H1 (cell line): Measurements from ENCODE around the gene PRICKLE1. TPM values are rescaled to one million over a fixed set of nuclear protein-coding genes. Genes with fewer than 3 reads are reported as not detected.

Source experiments
- CTCF ChIA-PET: fragments of 300-600 bp; sonication (Branson Sonifier 250); formaldehyde crosslinking; loops from one replicate; lab custom pipeline; 2021; ENCODE audit not compliant: partially characterized antibody; lab: Charles Lee
- POLR2A ChIA-PET: fragments of 300-600 bp; sonication (Branson Sonifier 250); formaldehyde crosslinking; loops from one replicate; lab custom pipeline; 2021; ENCODE audit warnings: inconsistent platforms; ENCODE audit not compliant: partially characterized antibody; lab: Charles Lee
- DNase-seq, 2 experiments: peaks; one replicate each; pipeline versions ENCODE4 v3.0.0 to v3.0.0-alpha.2; 2010 to 2022; ENCODE audit warnings: low spot score in 2 of 2, low read depth in 1 of 2, mixed read lengths in 1 of 2
- FAIRE-seq: peaks from 2 replicates; lab custom pipeline; 2011; peaks lifted over from hg19 to GRCh38; lab: Jason Lieb, UNC
- H2AFZ ChIP-seq: 2 replicates; pipeline ENCODE4 v1.8.1; 2012; ENCODE audit warnings: low read length, inconsistent platforms
- H2AK5ac ChIP-seq: 2 replicates; pipeline ENCODE4 v1.6.1; 2013; ENCODE audit warnings: low read depth, low read length
- H2BK120ac ChIP-seq: replicated peaks from 2 replicates; pipeline ENCODE3; 2013; ENCODE audit warnings: low read depth, low read length, inconsistent platforms
- H2BK12ac ChIP-seq: 2 replicates; pipeline ENCODE4 v1.6.1; 2013; ENCODE audit warnings: low read depth, low read length
- H2BK15ac ChIP-seq: 2 replicates; pipeline ENCODE4 v1.6.1; 2013; ENCODE audit warnings: low read length
- H2BK20ac ChIP-seq: 2 replicates; pipeline ENCODE4 v1.6.1; 2013; ENCODE audit warnings: low read length
- H2BK5ac ChIP-seq: 2 replicates; pipeline ENCODE4 v1.6.1; 2013; ENCODE audit warnings: low read depth, low read length
- H3K14ac ChIP-seq: 2 replicates; pipeline ENCODE4 v1.6.1; 2013; ENCODE audit warnings: inconsistent platforms; ENCODE audit not compliant: insufficient read length
- H3K18ac ChIP-seq: 2 replicates; pipeline ENCODE4 v1.6.1; 2013; ENCODE audit warnings: low read length; ENCODE audit errors: extremely low read depth
- H3K23ac ChIP-seq: 2 replicates; pipeline ENCODE4 v1.6.1; 2013; ENCODE audit warnings: inconsistent platforms; ENCODE audit not compliant: insufficient read length
- H3K23me2 ChIP-seq: 2 replicates; pipeline ENCODE4 v1.6.1; 2013; ENCODE audit warnings: low read depth, low read length
- H3K27ac ChIP-seq: 2 replicates; pipeline ENCODE4 v1.6.1; 2011; ENCODE audit warnings: low read depth, low read length, inconsistent platforms
- H3K27me3 ChIP-seq, 4 experiments: replicated peaks in 1 of 4; 1 replicate in 1 of 4; 2 replicates in 3 of 4; pipeline versions ENCODE4 v1.6.1 to v1.8.1; 2011 to 2013; ENCODE audit warnings: low read length in 3 of 4, mild to moderate bottlenecking in 3 of 4, inconsistent platforms in 2 of 4, mixed read lengths in 2 of 4, moderate library complexity in 1 of 4; ENCODE audit not compliant: control insufficient read depth in 3 of 4, insufficient read depth in 3 of 4; ENCODE audit errors: extremely low read depth in 1 of 4
- H3K36me3 ChIP-seq, 4 experiments: 2 replicates each; pipeline versions ENCODE4 v1.6.1 to v1.8.1; 2011 to 2013; ENCODE audit warnings: mild to moderate bottlenecking in 4 of 4, low read length in 3 of 4, moderate library complexity in 2 of 4, control low read depth in 1 of 4, inconsistent platforms in 1 of 4; ENCODE audit not compliant: insufficient read depth in 4 of 4, control insufficient read depth in 2 of 4
- H3K4ac ChIP-seq: replicated peaks from 2 replicates; pipeline ENCODE3; 2013; ENCODE audit warnings: low read length, low read depth, mixed read lengths, inconsistent platforms; ENCODE audit not compliant: insufficient read length
- H3K4me1 ChIP-seq, 4 experiments: replicated peaks in 1 of 4; 1 replicate in 1 of 4; 2 replicates in 3 of 4; pipeline versions ENCODE4 v1.6.1 to v1.8.1; 2011 to 2013; ENCODE audit warnings: low read length in 3 of 4, inconsistent platforms in 2 of 4, mixed read lengths in 1 of 4; ENCODE audit not compliant: insufficient read depth in 4 of 4, control insufficient read depth in 3 of 4
- H3K4me2 ChIP-seq, 2 experiments: 2 replicates each; pipeline versions ENCODE4 v1.6.1 to v1.8.1; 2011 to 2013; ENCODE audit warnings: low read depth in 2 of 2, low read length in 2 of 2, control low read depth in 1 of 2, inconsistent platforms in 1 of 2, mild to moderate bottlenecking in 1 of 2; ENCODE audit not compliant: insufficient read depth in 1 of 2
- H3K4me3 ChIP-seq, 4 experiments: fragments of 200-600, 300-600 bp in 1 of 4; sonication (generic), shearing (Covaris generic), sonication (Bioruptor Twin) in 1 of 4; 2 replicates each; pipeline versions ENCODE4 v1.5.1 to v1.8.1; 2011 to 2016; ENCODE audit warnings: low read length in 4 of 4, low read depth in 3 of 4, control low read depth in 2 of 4, inconsistent platforms in 2 of 4, mild to moderate bottlenecking in 2 of 4, mixed read lengths in 1 of 4, moderate library complexity in 1 of 4; ENCODE audit not compliant: insufficient read depth in 2 of 4; ENCODE audit errors: extremely low read depth in 1 of 4
- H3K56ac ChIP-seq: replicated peaks from 2 replicates; pipeline ENCODE3; 2013; ENCODE audit warnings: low read depth, mild to moderate bottlenecking, mixed read lengths, low read length, inconsistent platforms; ENCODE audit not compliant: insufficient read length
- H3K79me1 ChIP-seq: 2 replicates; pipeline ENCODE4 v1.6.1; 2013; ENCODE audit warnings: low read depth, low read length, control low read depth
- H3K79me2 ChIP-seq, 2 experiments: 2 replicates each; pipeline versions ENCODE4 v1.6.1 to v1.8.1; 2012 to 2013; ENCODE audit warnings: low read length in 2 of 2, mild to moderate bottlenecking in 2 of 2, inconsistent platforms in 1 of 2; ENCODE audit not compliant: insufficient read depth in 2 of 2, control insufficient read depth in 1 of 2
- H3K9ac ChIP-seq, 4 experiments: replicated peaks in 1 of 4; 1 replicate in 1 of 4; 2 replicates in 3 of 4; pipeline versions ENCODE4 v1.6.1 to v1.8.1; 2011 to 2013; ENCODE audit warnings: low read depth in 3 of 4, low read length in 3 of 4, control low read depth in 2 of 4, mild to moderate bottlenecking in 2 of 4, moderate library complexity in 2 of 4, inconsistent platforms in 1 of 4; ENCODE audit errors: extremely low read depth in 1 of 4
- H3K9me3 ChIP-seq, 2 experiments: 2 replicates each; pipeline versions ENCODE4 v1.6.1 to v1.8.1; 2012 to 2013; ENCODE audit warnings: mild to moderate bottlenecking in 2 of 2, moderate library complexity in 2 of 2, control low read depth in 1 of 2, inconsistent platforms in 1 of 2, low read depth in 1 of 2, low read length in 1 of 2, mixed read lengths in 1 of 2; ENCODE audit not compliant: insufficient read depth in 2 of 2
- H4K20me1 ChIP-seq, 2 experiments: replicated peaks in 1 of 2; 2 replicates each; pipeline versions ENCODE3 to v1.8.1; 2011 to 2013; ENCODE audit warnings: inconsistent platforms in 2 of 2, low read length in 2 of 2, mild to moderate bottlenecking in 1 of 2; ENCODE audit not compliant: insufficient read depth in 2 of 2, control insufficient read depth in 1 of 2
- H4K5ac ChIP-seq: 2 replicates; pipeline ENCODE4 v1.6.1; 2013; ENCODE audit warnings: low read length, low read depth, mixed read lengths, inconsistent platforms; ENCODE audit not compliant: insufficient read length
- H4K8ac ChIP-seq: 2 replicates; pipeline ENCODE4 v1.8.0; 2013; ENCODE audit warnings: mild to moderate bottlenecking, moderate library complexity, low read length, inconsistent platforms; ENCODE audit not compliant: insufficient read depth; ENCODE audit errors: extremely low read depth
- H4K91ac ChIP-seq: replicated peaks from 2 replicates; pipeline ENCODE3; 2013; ENCODE audit warnings: low read length, mixed read lengths, inconsistent platforms; ENCODE audit not compliant: insufficient read length
- BACH1 ChIP-seq: IDR thresholded peaks from 2 replicates; pipeline ENCODE4 v1.6.1; 2012; ENCODE audit warnings: low read length, improper control_type of control experiment
- BCL11A ChIP-seq, 2 experiments: IDR thresholded peaks; one replicate each; pipeline ENCODE4 v1.6.1; 2011; ENCODE audit warnings: low read depth in 2 of 2, low read length in 2 of 2, mild to moderate bottlenecking in 2 of 2
- CBX5 ChIP-seq: fragments of 300-800, 300-1000 bp; sonication (generic); IDR thresholded peaks from 2 replicates; pipeline ENCODE4 v1.7.1; 2016; ENCODE audit warnings: antibody characterized with exemption, low read length, low read depth
- CHD1 ChIP-seq: IDR thresholded peaks from 2 replicates; pipeline ENCODE4 v1.6.1; 2012; ENCODE audit warnings: low read depth, low read length, improper control_type of control experiment
- FOSL1 ChIP-seq: IDR thresholded peaks from 2 replicates; pipeline ENCODE4 v1.6.1; 2011; ENCODE audit warnings: mild to moderate bottlenecking, low read depth, low read length, moderate library complexity; ENCODE audit not compliant: insufficient read depth
- GTF2F1 ChIP-seq: IDR thresholded peaks from 2 replicates; pipeline ENCODE4 v1.6.1; 2012; ENCODE audit warnings: low read depth, low read length, improper control_type of control experiment, borderline replicate concordance
- HDAC6 ChIP-seq: IDR thresholded peaks from one replicate; pipeline ENCODE4 v1.7.1; 2012; ENCODE audit warnings: low read depth, mild to moderate bottlenecking, inconsistent platforms, low read length, moderate library complexity
- RBBP5 ChIP-seq: IDR thresholded peaks from 2 replicates; pipeline ENCODE4 v1.7.1; 2012; ENCODE audit warnings: low read depth, mild to moderate bottlenecking, inconsistent platforms, low read length, moderate library complexity, borderline replicate concordance
- RNF2 ChIP-seq: fragments of 200-900, 300-1000 bp; sonication (generic); IDR thresholded peaks from 2 replicates; pipeline ENCODE4 v1.7.1; 2016; ENCODE audit warnings: borderline replicate concordance, low read depth, mild to moderate bottlenecking, antibody characterized with exemption, low read length; ENCODE audit not compliant: poor library complexity, severe bottlenecking; ENCODE audit errors: missing control alignments
- SIN3A ChIP-seq, 2 experiments: IDR thresholded peaks in 1 of 2; conservative IDR thresholded peaks in 1 of 2; 2 replicates each; pipeline ENCODE4 v1.6.1; 2011 to 2012; ENCODE audit warnings: low read length in 2 of 2, improper control_type of control experiment in 1 of 2, low read depth in 1 of 2, mild to moderate bottlenecking in 1 of 2
- SP1 ChIP-seq: IDR thresholded peaks from 2 replicates; pipeline ENCODE4 v1.6.1; 2011; ENCODE audit warnings: low read depth, low read length
- ZNF274 ChIP-seq: IDR thresholded peaks from 2 replicates; pipeline ENCODE4 v1.7.0; 2012; ENCODE audit warnings: low read length, borderline replicate concordance; ENCODE audit errors: extremely low read depth
- polyA plus RNA-seq, 7 experiments: library from polyadenylated mRNA; depleted of rRNA in 3 of 7; stranded (reverse) in 5 of 7; unstranded in 2 of 7; fragments of >200 nt in 5 of 7; fragments of 200-250 nt in 2 of 7; gene quantifications; 1 replicate in 5 of 7; 2 replicates in 1 of 7; 4 replicates in 1 of 7; pipeline versions ENCODE4 v1.2.1 to v1.2.3, GENCODE V29; 2011 to 2013; ENCODE audit warnings: missing spikeins in 2 of 7, mixed read lengths in 2 of 7
- total RNA-seq: library from RNA; stranded (reverse); fragmentation: NEBNext Ultra II Directional; extraction: Animal tissue kit (Norgen Biotek cat#: 25700); gene quantifications from 2 replicates; pipeline ENCODE4 v1.2.1, GENCODE V29; 2021
- TF ChIP-seq, protein P1 (sequence below): IDR thresholded peaks from 2 replicates; pipeline ENCODE4 v1.6.1; 2012; ENCODE audit warnings: low read length, inconsistent platforms

The PRICKLE1 gene
- total and polyA plus RNA-seq, 2 of the 8 experiments (the other 6 are each of a cell fraction or from before 2014, with no cell fraction given): 14.0 to 22.4 TPM

DNA sequence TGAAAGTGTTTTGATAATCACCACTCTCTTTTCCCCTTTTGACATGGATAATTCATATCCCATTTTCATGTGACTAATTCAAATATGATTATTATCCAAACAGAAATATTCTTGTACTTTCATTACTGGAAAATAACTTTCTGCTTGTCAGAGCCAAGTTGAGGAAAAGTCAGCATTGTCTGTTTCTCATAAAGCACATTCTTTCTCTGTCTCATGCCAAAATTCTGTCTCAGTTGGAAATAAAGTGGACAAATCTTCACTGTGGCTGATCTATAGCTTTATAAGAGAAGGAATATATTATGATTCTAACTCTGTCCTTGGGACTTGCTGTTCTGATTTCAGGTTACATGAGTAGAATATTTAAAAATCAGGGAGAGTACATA lies 22.7 kb upstream of the PRICKLE1 start:
- no peaks in the 10 kb centered on the region for H3K79me2 ChIP-seq
- DNase-seq: no peak
- H3K23me2 ChIP-seq: peaks cover 2% of the 10 kb centered on the region; the same call in 1 of the 2 replicates
- no peak overlapping the region for H3K27ac ChIP-seq
- no peak for FAIRE-seq
- H4K20me1 ChIP-seq: no peaks in the 10 kb centered on the region
- no peaks in the 10 kb centered on the region for H3K27me3 ChIP-seq
- TF ChIP-seq GTF2F1: no peak
- no peak for TF ChIP-seq RNF2
- no peak for TF ChIP-seq RBBP5
- TF ChIP-seq HDAC6: no peak
- no peak for TF ChIP-seq CHD1
- TF ChIP-seq SIN3A (conservative IDR thresholded peaks at IDR 0.05 in 1 of 2, IDR thresholded peaks at IDR 0.05 in 1 of 2; ENCODE audit: low read depth in 1 of 2, low read length in 2 of 2): no peak
- no peak for TF ChIP-seq FOSL1
- no peak for TF ChIP-seq SP1
- TF ChIP-seq ZNF274: no peak
- TF ChIP-seq CBX5: no peak
- TF ChIP-seq, protein P1, sequence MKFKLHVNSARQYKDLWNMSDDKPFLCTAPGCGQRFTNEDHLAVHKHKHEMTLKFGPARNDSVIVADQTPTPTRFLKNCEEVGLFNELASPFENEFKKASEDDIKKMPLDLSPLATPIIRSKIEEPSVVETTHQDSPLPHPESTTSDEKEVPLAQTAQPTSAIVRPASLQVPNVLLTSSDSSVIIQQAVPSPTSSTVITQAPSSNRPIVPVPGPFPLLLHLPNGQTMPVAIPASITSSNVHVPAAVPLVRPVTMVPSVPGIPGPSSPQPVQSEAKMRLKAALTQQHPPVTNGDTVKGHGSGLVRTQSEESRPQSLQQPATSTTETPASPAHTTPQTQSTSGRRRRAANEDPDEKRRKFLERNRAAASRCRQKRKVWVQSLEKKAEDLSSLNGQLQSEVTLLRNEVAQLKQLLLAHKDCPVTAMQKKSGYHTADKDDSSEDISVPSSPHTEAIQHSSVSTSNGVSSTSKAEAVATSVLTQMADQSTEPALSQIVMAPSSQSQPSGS: no peak
- TF ChIP-seq BCL11A (IDR thresholded peaks at IDR 0.05; ENCODE audit: low read depth in 2 of 2, low read length in 2 of 2): no peak
- no peak for TF ChIP-seq BACH1
- no peak overlapping the region for H2BK120ac ChIP-seq
- H2BK5ac ChIP-seq: no peak overlapping the region
- no peak overlapping the region for H4K91ac ChIP-seq
- H3K4me1 ChIP-seq: no peaks in the 10 kb centered on the region
- H3K79me1 ChIP-seq: no peaks in the 10 kb centered on the region
- no peak overlapping the region for H3K4ac ChIP-seq
- no peak overlapping the region for H3K9ac ChIP-seq
- H3K56ac ChIP-seq: no peak overlapping the region
- no peak overlapping the region for H3K23ac ChIP-seq
- H3K18ac ChIP-seq: no peak overlapping the region
- no peak overlapping the region for H4K5ac ChIP-seq
- no peak overlapping the region for H2BK12ac ChIP-seq
- no peak overlapping the region for H3K14ac ChIP-seq
- H3K36me3 ChIP-seq: no peaks in the 10 kb centered on the region
- H2BK20ac ChIP-seq: no peak overlapping the region
- H3K4me3 ChIP-seq: no peak overlapping the region
- H4K8ac ChIP-seq: no peak overlapping the region
- H2AFZ ChIP-seq: no peak overlapping the region
- H2AK5ac ChIP-seq: no peak overlapping the region
- peaks cover 0 to 6% of the 10 kb centered on the region in 2 experiments; a peak in 1 of 4 replicates for H3K9me3 ChIP-seq
- ChIA-PET POLR2A (no interaction called here), CTCF (no interaction called here)
- H3K4me2 ChIP-seq: no peak overlapping the region
- H2BK15ac ChIP-seq: no peak overlapping the region
